Transverse colon (tissue), 4 donors: ENCODE measurements around the gene CCDC174. TPM values are rescaled to one million over a fixed set of nuclear protein-coding genes. Genes with fewer than 3 reads are reported as not detected.
"Not testable (repeated sequence)": the region's sequence is repeated elsewhere in the genome, so short reads cannot be mapped to it uniquely, and the experiment has no call there.

ENCODE experiments used
- DNase-seq: peaks from one replicate; pipeline ENCODE4 v3.0.0-alpha.2; 2019
- H3K27ac ChIP-seq, 4 donors: fragments of 200-600 bp; sonication (generic); 2 replicates each; pipeline ENCODE4 v1.5.1; 2016 to 2018; ENCODE audit warnings: inconsistent platforms in 4 of 4
- H3K27me3 ChIP-seq: fragments of 200-600 bp; sonication (generic); 2 replicates; pipeline ENCODE4 v1.5.1; 2017; ENCODE audit warnings: inconsistent platforms
- H3K36me3 ChIP-seq, 4 donors: fragments of 200-600 bp; sonication (generic); 2 replicates each; pipeline ENCODE4 v1.5.1; 2017 to 2019; ENCODE audit warnings: inconsistent platforms in 4 of 4
- H3K4me1 ChIP-seq, 4 donors: fragments of 200-600 bp; sonication (generic); 2 replicates each; pipeline ENCODE4 v1.5.1; 2017 to 2020; ENCODE audit warnings: inconsistent platforms in 4 of 4
- H3K4me3 ChIP-seq, 4 donors: fragments of 200-600 bp; sonication (generic); 1 replicate in 1 of 4; 2 replicates in 3 of 4; pipeline versions ENCODE4 v1.5.1 to v1.6.1; 2017 to 2019; ENCODE audit warnings: inconsistent platforms in 4 of 4
- H3K9me3 ChIP-seq, 2 donors: fragments of 200-600 bp; sonication (generic); 2 replicates each; pipeline ENCODE4 v1.5.1; 2017 to 2019; ENCODE audit warnings: inconsistent platforms in 2 of 2
- CTCF ChIP-seq, 5 experiments: fragments of 200-600 bp in 3 of 5; fragments of 450-650 bp in 2 of 5; sonication (generic) in 3 of 5; IDR thresholded peaks; 1 replicate in 2 of 5; 2 replicates in 3 of 5; pipeline ENCODE4 v1.5.1; 2016 to 2017; ENCODE audit warnings: antibody characterized with exemption in 5 of 5, inconsistent platforms in 3 of 5, mild to moderate bottlenecking in 2 of 5, moderate library complexity in 1 of 5
- EP300 ChIP-seq: sonication (generic); formaldehyde crosslinking; IDR thresholded peaks from one replicate; pipeline ENCODE4 v1.6.1; 2017; ENCODE audit warnings: antibody characterized with exemption, low read depth
- POLR2A ChIP-seq: fragments of 450-650 bp; IDR thresholded peaks from one replicate; pipeline ENCODE4 v1.6.1; 2016; ENCODE audit warnings: antibody characterized with exemption, mild to moderate bottlenecking, moderate library complexity
- POLR2AphosphoS5 ChIP-seq, 3 donors: sonication (generic); formaldehyde crosslinking; IDR thresholded peaks; one replicate each; pipeline ENCODE4 v1.6.1; 2016; ENCODE audit warnings: antibody characterized with exemption in 3 of 3
- WGBS, 2 donors: methylation state at CpG; one replicate each; pipeline ENCODE4 v1.1.5; 2018; ENCODE audit warnings: low coverage in 1 of 2; 5-methylcytosine and 5-hydroxymethylcytosine counted together
- in situ Hi-C, 4 donors: fragments of 200-750 bp; cut with MboI; loops; one replicate each; pipeline versions ENCODE4 v1.15.0 to v1.15.1; 2017; ENCODE audit warnings: low sequenced_read_pairs in 3 of 4, low pct_ligation_motif_present in 1 of 4, low pct_unique_long_range_greater_than_20kb in 1 of 4
- intact Hi-C: fragments of 100-400 bp; cut with DNase I; formaldehyde crosslinking; loops from one replicate; pipeline ENCODE4 v1.15.1; 2023; ENCODE audit warnings: low total_unique reads
- total RNA-seq, 4 donors: library from RNA; depleted of rRNA; stranded (reverse); fragments of >200 nt; gene quantifications; one replicate each; pipeline ENCODE4 v1.1.0, GENCODE V29; 2016

CCDC174 gene
- total RNA-seq, 4 donors from 2014 or later, result 29.2 to 84.8 (median 35.9) TPM

DNA sequence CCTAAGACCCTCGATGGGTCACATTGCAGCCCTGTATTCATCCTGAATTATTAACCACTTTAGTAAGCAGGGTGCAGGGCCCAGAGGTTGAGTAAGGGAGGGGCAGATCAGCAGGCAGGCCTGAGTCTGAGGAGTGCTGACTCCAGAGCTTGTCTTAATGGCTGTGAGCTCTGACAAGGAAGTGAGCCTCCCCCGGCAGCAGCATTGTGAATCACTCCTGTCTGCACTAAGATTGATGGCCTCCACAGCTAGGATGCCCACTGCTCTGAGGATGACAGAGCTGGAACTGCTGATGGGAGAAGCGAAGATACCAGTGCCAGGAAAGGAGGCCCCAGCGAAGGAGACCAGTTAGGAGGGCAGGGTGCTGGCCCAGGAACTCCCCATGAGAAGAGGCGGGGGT is 46.5 kb upstream of the CCDC174 start:
- TF ChIP-seq POLR2A (no peak), POLR2AphosphoS5 (IDR thresholded peaks at IDR 0.05) (no peak), CTCF (IDR thresholded peaks at IDR 0.05) (no peak), EP300 (no peak)
- in situ Hi-C loops, result loop anchor here in 1 of 4 donors (25.0 kb wide), 1 partner anchor 93 kb away; no protein-coding TSS in a partner anchor
- Histone ChIP-seq H3K27ac (no peak overlapping the region), H3K27me3 (peaks cover 46% of the 10 kb centered on the region), H3K36me3 (no peaks in the 10 kb centered on the region), H3K4me1 (peaks cover 5 to 7% (median 7%) of the 10 kb centered on the region in 4 donors), H3K4me3 (no peak overlapping the region), H3K9me3 (no peaks in the 10 kb centered on the region)
- DNase-seq, result no peak
- intact Hi-C loops, result no loop called here
- 77 to 100% methylated on average over 3 to 5 of the region's 5 CpGs for WGBS, 2 donors

GRCh38 chr3:14605744-14606143 is 45.8 kb upstream of the CCDC174 start:
- WGBS, 2 donors, result 60 to 67% methylated on average over 3 to 8 of the region's 8 CpGs
- H3K4me3 ChIP-seq, result no peak overlapping the region
- no peaks in the 10 kb centered on the region for H3K9me3 ChIP-seq
- in situ Hi-C loops (loop anchor here in 1 of 4 donors (25.0 kb wide), 1 partner anchor 93 kb away; no protein-coding TSS in a partner anchor), intact Hi-C loops (no loop called here)
- H3K4me1 ChIP-seq, result peaks cover 5 to 7% (median 7%) of the 10 kb centered on the region in 4 donors
- H3K36me3 ChIP-seq, result no peaks in the 10 kb centered on the region
- no peak overlapping the region for H3K27ac ChIP-seq
- no peak for DNase-seq
- peaks cover 45% of the 10 kb centered on the region for H3K27me3 ChIP-seq
- TF ChIP-seq EP300 (no peak), POLR2AphosphoS5 (IDR thresholded peaks at IDR 0.05) (no peak), CTCF (IDR thresholded peaks at IDR 0.05) (no peak)

DNA sequence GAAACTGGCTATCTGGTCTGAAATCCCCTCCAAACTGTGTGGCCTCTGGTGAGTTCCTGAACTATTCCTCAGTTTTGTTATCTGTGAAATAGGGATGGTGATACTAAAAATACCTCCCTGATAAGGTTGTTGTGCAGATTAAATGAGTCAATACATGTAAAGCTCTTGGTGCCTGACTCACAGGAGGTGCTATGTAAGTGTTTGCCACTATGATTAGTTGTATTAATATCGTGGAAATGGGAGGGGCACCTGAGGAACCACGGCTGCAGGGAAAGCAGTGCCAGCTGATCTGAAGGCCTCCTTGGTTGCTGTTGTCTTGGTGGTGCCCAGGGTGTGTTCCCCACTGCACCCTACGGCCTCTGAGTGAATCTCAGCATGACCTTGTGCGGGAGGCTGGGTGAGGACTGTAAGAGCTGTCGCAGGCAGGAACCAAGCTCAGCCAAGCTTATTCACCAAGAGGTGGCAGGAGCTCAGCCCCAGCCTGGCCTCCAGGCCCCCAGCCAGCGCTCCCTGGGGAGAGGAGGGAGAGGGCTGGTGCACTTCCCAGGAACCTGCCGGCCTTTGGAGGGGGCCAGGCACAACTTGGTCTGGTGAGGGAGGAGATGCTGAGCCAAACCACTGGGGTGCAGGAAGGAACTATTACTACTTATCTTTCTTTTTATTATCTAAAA is 44.8 kb upstream of the CCDC174 start:
- in situ Hi-C loops (loop anchor here in 1 of 4 donors (25.0 kb wide), 1 partner anchor 95 kb away; no protein-coding TSS in a partner anchor), intact Hi-C loops (no loop called here)
- H3K27me3 ChIP-seq, result peaks cover 45% of the 10 kb centered on the region
- no peaks in the 10 kb centered on the region for H3K9me3 ChIP-seq
- no peak overlapping the region for H3K27ac ChIP-seq
- H3K36me3 ChIP-seq, result no peaks in the 10 kb centered on the region
- TF ChIP-seq CTCF (IDR thresholded peaks at IDR 0.05), result no peak
- TF ChIP-seq EP300, result no peak
- TF ChIP-seq POLR2A, result no peak
- no peak for TF ChIP-seq POLR2AphosphoS5 (IDR thresholded peaks at IDR 0.05)
- H3K4me1 ChIP-seq, result peaks cover 5 to 7% (median 7%) of the 10 kb centered on the region in 4 donors
- H3K4me3 ChIP-seq, result no peak overlapping the region
- no peak for DNase-seq
- WGBS, 2 donors, result 20 to 70% methylated on average over 1 to 6 of the region's 7 CpGs

- WGBS, 2 donors, result 71% methylated on average over 3 of the region's 3 CpGs; no CpG with 5 or more reads in 1 of the 2 donors
- TF ChIP-seq EP300 (no peak), POLR2A (no peak), CTCF (IDR thresholded peaks at IDR 0.05) (no peak), POLR2AphosphoS5 (IDR thresholded peaks at IDR 0.05) (no peak)
- no peaks in the 10 kb centered on the region for H3K9me3 ChIP-seq
- DNase-seq, result no peak
- H3K4me1 ChIP-seq, result no peaks in the 10 kb centered on the region
- peaks cover 31% of the 10 kb centered on the region for H3K27me3 ChIP-seq
- H3K27ac ChIP-seq, result no peak overlapping the region
- intact Hi-C loops, result no loop called here
- H3K4me3 ChIP-seq, result no peak overlapping the region
- H3K36me3 ChIP-seq, result no peaks in the 10 kb centered on the region
- in situ Hi-C loops, result loop anchor here in 1 of 4 donors (25.0 kb wide), 1 partner anchor 96 kb away; no protein-coding TSS in a partner anchor
These were observed 43.3 kb upstream of the CCDC174 start for GRCh38 chr3:14608298-14608697.

DNA sequence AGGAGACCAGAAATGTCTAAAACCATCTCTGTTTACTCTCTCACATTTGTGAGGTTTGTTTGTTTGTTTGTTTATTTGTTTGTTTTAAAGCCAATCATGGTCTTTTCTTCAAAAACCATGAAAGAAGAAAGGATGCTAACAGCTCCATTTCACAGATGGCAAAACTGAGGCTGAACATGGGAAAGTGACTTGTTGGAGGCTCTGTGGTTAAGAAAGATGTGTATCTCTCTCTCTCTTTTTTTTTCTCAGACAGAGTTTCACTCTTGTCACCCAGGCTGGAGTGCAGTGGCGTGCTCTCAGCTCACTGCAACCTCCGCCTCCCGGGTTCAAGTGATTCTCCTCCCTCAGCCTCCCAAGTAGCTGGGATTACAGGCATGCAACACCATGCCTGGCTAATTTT is 42.5 kb upstream of the CCDC174 start:
- WGBS, 2 donors, result 97% methylated on average over 3 of the region's 3 CpGs; no CpG with 5 or more reads in 1 of the 2 donors

More for the DNA sequence above, 42.5 kb upstream of the CCDC174 start:
- H3K4me1 ChIP-seq, H3K9me3 ChIP-seq, H3K27ac ChIP-seq, DNase-seq, H3K4me3 ChIP-seq, intact Hi-C loops, H3K36me3 ChIP-seq: not testable (repeated sequence)
- H3K27me3 ChIP-seq, result peaks cover 28% of the 10 kb centered on the region
- in situ Hi-C loops, result loop anchor here in 1 of 4 donors (25.0 kb wide), 1 partner anchor 97 kb away; no protein-coding TSS in a partner anchor
